K562 (cell line): ENCODE data around the gene TIPIN. TPM values are rescaled to one million over a fixed set of nuclear protein-coding genes. Genes with fewer than 3 reads are reported as not detected.

Experiments
- ATAC-seq: fragments of 200-7000 bp; cut with Tn5 transposase; 3 replicates; pipeline ENCODE4 v1.9.1; 2020; ENCODE audit warnings: moderate library complexity
- BruUV-seq: library from RNA; stranded (reverse); fragments of 400-500 nt; replicated peaks from 2 replicates; lab custom pipeline; 2021; lab: Mats Ljungman, UMichigan
- CTCF ChIA-PET: fragments of 300-600 bp; formaldehyde crosslinking; extraction: SDS; loops from one replicate; lab custom pipeline; 2021; ENCODE audit warnings: low intra/inter-chr PET ratio; lab: Yijun Ruan, JAX
- POLR2A ChIA-PET: fragments of 300-600, 350-650 bp; sonication (Branson Sonifier 250); formaldehyde crosslinking; extraction: SDS; loops from one replicate; lab custom pipeline; 2021; ENCODE audit warnings: antibody characterized with exemption, inconsistent platforms; lab: Yijun Ruan, JAX
- DNase-seq, 4 experiments: peaks; one replicate each; pipeline versions ENCODE4 v3.0.0 to v3.0.0-alpha.2; 2011 to 2018; ENCODE audit warnings: low spot score in 3 of 4, mixed read lengths in 3 of 4; ENCODE audit errors: extremely low read depth in 1 of 4
- FAIRE-seq: peaks from 2 replicates; lab custom pipeline; 2011; peaks lifted over from hg19 to GRCh38; lab: Jason Lieb, UNC
- H2AFZ ChIP-seq: 2 replicates; pipeline ENCODE4 v1.6.0; 2011; ENCODE audit warnings: low read depth, low read length, control low read depth, inconsistent platforms
- H3K27ac ChIP-seq: fragments of 200-600 bp; 3 replicates; pipeline ENCODE4 v1.8.0; 2011; ENCODE audit warnings: low read depth, mild to moderate bottlenecking, control low read depth, inconsistent platforms, low read length, moderate library complexity, mixed read lengths; ENCODE audit errors: extremely low read depth
- H3K27me3 ChIP-seq, 2 experiments: fragments of 300-600 bp in 1 of 2; 2 replicates in 1 of 2; 3 replicates in 1 of 2; pipeline versions ENCODE4 v1.6.0 to v1.8.0; 2011; ENCODE audit warnings: inconsistent platforms in 2 of 2, low read length in 2 of 2, mild to moderate bottlenecking in 1 of 2, mixed read lengths in 1 of 2, moderate library complexity in 1 of 2; ENCODE audit not compliant: control insufficient read depth in 2 of 2, insufficient read depth in 2 of 2
- H3K36me3 ChIP-seq: fragments of 300-600 bp; 3 replicates; pipeline ENCODE4 v1.8.0; 2011; ENCODE audit warnings: mild to moderate bottlenecking, low read length, inconsistent platforms; ENCODE audit not compliant: control insufficient read depth, insufficient read depth
- H3K4me1 ChIP-seq, 2 experiments: fragments of 200-600 bp in 1 of 2; replicated peaks in 1 of 2; 2 replicates in 1 of 2; 3 replicates in 1 of 2; pipeline versions ENCODE4 v1.5.1 to v1.8.0; 2011; ENCODE audit warnings: inconsistent platforms in 2 of 2, low read length in 2 of 2, mild to moderate bottlenecking in 1 of 2, mixed read lengths in 1 of 2, moderate library complexity in 1 of 2; ENCODE audit not compliant: control insufficient read depth in 2 of 2, insufficient read depth in 2 of 2
- H3K4me2 ChIP-seq: 2 replicates; pipeline ENCODE4 v1.6.1; 2011; ENCODE audit warnings: low read length, control low read depth, inconsistent platforms, mixed read lengths; ENCODE audit not compliant: insufficient read depth
- H3K4me3 ChIP-seq: fragments of 200-600 bp; sonication (generic), shearing (Covaris generic); 2 replicates; pipeline ENCODE4 v1.5.1; 2016; ENCODE audit warnings: control low read depth, inconsistent platforms
- H3K79me2 ChIP-seq: fragments of 200-600 bp; 3 replicates; pipeline ENCODE4 v1.8.0; 2011; ENCODE audit warnings: low read length, inconsistent platforms; ENCODE audit not compliant: control insufficient read depth, insufficient read depth
- H3K9ac ChIP-seq, 2 experiments: 2 replicates each; pipeline versions ENCODE4 v1.6.0 to v1.6.1; 2011; ENCODE audit warnings: low read depth in 2 of 2, low read length in 2 of 2, control low read depth in 1 of 2, inconsistent platforms in 1 of 2, mild to moderate bottlenecking in 1 of 2, mixed read lengths in 1 of 2; ENCODE audit not compliant: insufficient read depth in 1 of 2
- H3K9me1 ChIP-seq: one replicate; pipeline ENCODE4 v1.6.0; 2011; ENCODE audit warnings: inconsistent platforms, mild to moderate bottlenecking, low read length, moderate library complexity; ENCODE audit not compliant: control insufficient read depth, insufficient read depth
- H3K9me3 ChIP-seq: replicated peaks from 2 replicates; pipeline ENCODE4 v1.5.1; 2011; ENCODE audit warnings: low read depth, low read length, inconsistent platforms; ENCODE audit not compliant: control insufficient read depth, insufficient read depth
- H4K20me1 ChIP-seq: replicated peaks from 2 replicates; pipeline ENCODE4 v1.6.1; 2011; ENCODE audit warnings: low read length, inconsistent platforms, mixed read lengths; ENCODE audit not compliant: control insufficient read depth, insufficient read depth
- CGGBP1 ChIP-seq: fragments of 250-450 bp; sonication (Bioruptor Pico); IDR thresholded peaks from 2 replicates; pipeline ENCODE4 v1.9.0; 2021; ENCODE audit warnings: mild to moderate bottlenecking
- CHCHD3 ChIP-seq: fragments of 250-450 bp; sonication (Bioruptor Pico); IDR thresholded peaks from 2 replicates; pipeline ENCODE4 v2.1.2; 2022; ENCODE audit warnings: mild to moderate bottlenecking
- ESRRA ChIP-seq: fragments of 450-650 bp; IDR thresholded peaks from 2 replicates; pipeline ENCODE4 v1.6.1; 2014; ENCODE audit warnings: low read depth, mild to moderate bottlenecking, moderate library complexity, borderline replicate concordance
- FOXK1 ChIP-seq: sonication (generic); formaldehyde crosslinking; IDR thresholded peaks from 2 replicates; pipeline ENCODE4 v1.8.0; 2022; ENCODE audit warnings: missing genetic modification reagents, mild to moderate bottlenecking, borderline replicate concordance
- KAT7 ChIP-seq: sonication (generic); formaldehyde crosslinking; IDR thresholded peaks from 2 replicates; pipeline ENCODE4 v1.8.0; 2022; ENCODE audit warnings: missing genetic modification reagents, mild to moderate bottlenecking, borderline replicate concordance
- ZNF395 ChIP-seq: fragments of 200-800 bp; sonication (Bioruptor generic); IDR thresholded peaks from 2 replicates; pipeline ENCODE4 v1.6.1; 2017; ENCODE audit warnings: missing genetic modification characterization, missing compliant biosample characterization
- WGBS: fragments of 100-300 bp; shearing (Covaris generic); methylation state at CpG from one replicate; pipeline ENCODE4 v1.1.6; 2016; ENCODE audit warnings: low coverage, mixed read lengths; ENCODE audit not compliant: insufficient coverage; ENCODE audit errors: missing lambda C conversion rate; 5-methylcytosine and 5-hydroxymethylcytosine counted together
- in situ Hi-C: fragments of 300-500 bp; cut with MboI; formaldehyde crosslinking; loops from 4 replicates; pipeline ENCODE4 v1.15.0; 2018; ENCODE audit warnings: inconsistent platforms, mixed read lengths
- intact Hi-C: fragments of 100-400 bp; cut with micrococcal nuclease; formaldehyde crosslinking; loops from 2 replicates; pipeline ENCODE4 v1.14.2; 2022
- polyA plus RNA-seq, 8 experiments: library from polyadenylated mRNA; depleted of rRNA in 4 of 8; stranded (reverse) in 5 of 8; unstranded in 3 of 8; fragments of >200 nt; fragmentation: Nextera tagmentation in 2 of 8; fragmentation: Illumina TruSeq in 1 of 8; extraction: Ambion mirVana in 2 of 8; extraction: Trizol in 1 of 8; gene quantifications; 2 replicates each; pipeline versions ENCODE4 v1.2.1 to v1.2.3, GENCODE V29; 2011 to 2014; ENCODE audit warnings: inconsistent platforms in 1 of 8, missing spikeins in 1 of 8
- total RNA-seq, 7 experiments: library from RNA; depleted of rRNA in 6 of 7; stranded (reverse); fragments of >200 nt in 6 of 7; fragmentation: Illumina TruSeq in 2 of 7; extraction: Trizol in 2 of 7; gene quantifications; 2 replicates each; pipeline versions ENCODE4 v1.2.1 to v1.2.3, GENCODE V29; 2011 to 2021; ENCODE audit warnings: low replicate concordance in 1 of 7

TIPIN gene
- total and polyA plus RNA-seq, 9 of the 15 experiments (the other 6 are each of a cell fraction or from before 2014, with no cell fraction given), result 22.9 to 61.4 (median 42.0) TPM

GRCh38 chr15:66327736-66328135, 28.7 kb downstream of the TIPIN start:
- intact Hi-C loops, result no loop called here
- no peaks in the 10 kb centered on the region for H3K27me3 ChIP-seq
- POLR2A ChIA-PET, result interaction anchor here (0.5 kb wide), 1 partner anchor 8 kb away, joined by 3 read pairs; no protein-coding TSS in a partner anchor

More at GRCh38 chr15:66327736-66328135, 28.7 kb downstream of the TIPIN start:
- no peak overlapping the region for H2AFZ ChIP-seq
- in situ Hi-C loops, result no loop called here
- TF ChIP-seq ESRRA (no peak), CGGBP1 (CRISPR knock-in tag) (no peak), ZNF395 (CRISPR knock-in tag) (no peak), FOXK1 (CRISPR knock-in tag) (no peak), CHCHD3 (CRISPR knock-in tag) (no peak), KAT7 (CRISPR knock-in tag) (no peak)
- no peak for DNase-seq
- FAIRE-seq, result no peak
- H3K4me1 ChIP-seq, result peaks cover 0 to 15% of the 10 kb centered on the region in 2 experiments; a peak in 3 of 5 replicates
- CTCF ChIA-PET, result no interaction called here
- H3K27ac ChIP-seq, result no peak overlapping the region
- no peak overlapping the region for H3K9ac ChIP-seq
- BruUV-seq, result no TSS peak
- H3K4me2 ChIP-seq, result no peak overlapping the region
- WGBS, result 95% methylated on average over 4 of the region's 4 CpGs
- no peaks in the 10 kb centered on the region for H3K9me1 ChIP-seq
- no peak for ATAC-seq
- no peaks in the 10 kb centered on the region for H3K9me3 ChIP-seq
- peaks cover 77% of the 10 kb centered on the region for H3K36me3 ChIP-seq
- H3K79me2 ChIP-seq, result no peaks in the 10 kb centered on the region
- no peak overlapping the region for H3K4me3 ChIP-seq
- no peaks in the 10 kb centered on the region for H4K20me1 ChIP-seq
